ENCODE measurements around the gene BCO1.

Gene BCO1

DNA sequence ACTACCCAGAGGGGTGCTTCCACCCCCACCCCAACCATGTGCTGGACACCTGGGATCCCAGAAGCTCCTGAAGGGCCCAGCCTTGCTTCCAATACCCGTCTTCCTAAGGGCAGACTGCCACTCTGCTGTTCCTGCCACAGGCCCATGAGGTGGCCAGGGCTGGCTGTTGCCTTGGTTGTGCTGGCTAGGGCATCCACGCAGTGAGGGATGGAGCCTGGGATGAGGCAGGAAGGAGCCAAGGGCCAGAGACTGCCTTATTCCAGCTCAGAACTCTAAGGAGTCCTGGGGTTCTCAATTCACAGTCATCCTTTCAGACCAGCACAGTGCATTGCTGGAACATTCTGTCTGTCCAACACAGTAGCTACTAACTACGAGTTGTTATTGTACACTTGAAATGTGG is 37.8 kb downstream of the BCO1 start:
- no peak overlapping the region for H3K4me3 ChIP-seq (ENCODE audit: low read depth, low read length)
- TF ChIP-seq, protein P1, sequence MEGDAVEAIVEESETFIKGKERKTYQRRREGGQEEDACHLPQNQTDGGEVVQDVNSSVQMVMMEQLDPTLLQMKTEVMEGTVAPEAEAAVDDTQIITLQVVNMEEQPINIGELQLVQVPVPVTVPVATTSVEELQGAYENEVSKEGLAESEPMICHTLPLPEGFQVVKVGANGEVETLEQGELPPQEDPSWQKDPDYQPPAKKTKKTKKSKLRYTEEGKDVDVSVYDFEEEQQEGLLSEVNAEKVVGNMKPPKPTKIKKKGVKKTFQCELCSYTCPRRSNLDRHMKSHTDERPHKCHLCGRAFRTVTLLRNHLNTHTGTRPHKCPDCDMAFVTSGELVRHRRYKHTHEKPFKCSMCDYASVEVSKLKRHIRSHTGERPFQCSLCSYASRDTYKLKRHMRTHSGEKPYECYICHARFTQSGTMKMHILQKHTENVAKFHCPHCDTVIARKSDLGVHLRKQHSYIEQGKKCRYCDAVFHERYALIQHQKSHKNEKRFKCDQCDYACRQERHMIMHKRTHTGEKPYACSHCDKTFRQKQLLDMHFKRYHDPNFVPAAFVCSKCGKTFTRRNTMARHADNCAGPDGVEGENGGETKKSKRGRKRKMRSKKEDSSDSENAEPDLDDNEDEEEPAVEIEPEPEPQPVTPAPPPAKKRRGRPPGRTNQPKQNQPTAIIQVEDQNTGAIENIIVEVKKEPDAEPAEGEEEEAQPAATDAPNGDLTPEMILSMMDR (IDR thresholded peaks at IDR 0.05; ENCODE audit: low read depth, low read length), result no peak

DNA sequence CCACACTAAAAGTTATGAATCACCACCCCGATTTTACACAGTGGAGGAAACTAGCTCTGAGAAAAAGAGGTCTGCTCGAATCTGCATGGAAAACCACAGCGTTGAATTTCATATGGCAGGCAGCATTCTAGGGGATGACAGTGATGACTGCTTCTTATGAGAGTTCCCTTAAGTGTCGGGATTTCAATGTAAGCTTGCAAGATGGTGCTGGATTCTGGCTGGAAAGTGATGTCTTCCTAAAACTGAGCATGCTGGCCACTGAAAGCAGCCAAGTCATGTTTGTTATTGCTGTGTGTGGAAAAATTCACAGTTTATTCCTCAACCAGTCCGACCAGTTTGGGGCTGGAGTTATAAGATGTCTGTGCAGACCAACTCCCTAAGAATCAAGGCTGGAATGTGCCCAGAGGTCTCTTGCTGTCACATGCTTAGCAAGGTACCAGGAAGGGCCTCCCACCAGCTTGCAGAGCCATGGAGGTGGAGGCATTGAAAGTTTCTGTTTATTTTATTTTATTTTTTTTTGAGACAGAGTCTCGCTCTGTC is 39.1 kb downstream of the BCO1 start:
- H3K4me3 ChIP-seq (ENCODE audit: low read depth, low read length), result no peak overlapping the region
- TF ChIP-seq, protein P1 (IDR thresholded peaks at IDR 0.05; ENCODE audit: low read depth, low read length), result no peak

DNA sequence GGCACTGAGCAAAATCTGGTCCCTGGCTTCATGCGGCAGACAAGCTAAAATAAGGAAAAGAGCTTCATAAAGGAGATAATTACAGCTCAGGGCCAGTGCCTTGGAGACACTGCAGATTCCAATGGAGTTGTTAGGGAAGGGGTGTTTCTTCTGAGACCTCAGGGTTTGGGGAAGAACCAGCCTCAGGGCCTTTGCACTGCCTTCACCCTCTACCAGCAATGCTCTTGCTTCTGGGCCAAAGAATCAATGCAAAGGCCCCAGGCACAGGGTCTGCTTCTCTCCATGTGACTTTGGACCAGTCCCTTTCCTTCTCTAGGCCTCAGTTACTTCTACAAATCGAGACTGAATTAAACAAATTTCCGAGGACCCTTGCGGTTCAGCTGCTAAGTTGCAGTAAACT is 40.0 kb downstream of the BCO1 start:
- TF ChIP-seq, protein P1 (IDR thresholded peaks at IDR 0.05; ENCODE audit: low read depth, low read length), result no peak
- no peak overlapping the region for H3K4me3 ChIP-seq (ENCODE audit: low read depth, low read length)

DNA sequence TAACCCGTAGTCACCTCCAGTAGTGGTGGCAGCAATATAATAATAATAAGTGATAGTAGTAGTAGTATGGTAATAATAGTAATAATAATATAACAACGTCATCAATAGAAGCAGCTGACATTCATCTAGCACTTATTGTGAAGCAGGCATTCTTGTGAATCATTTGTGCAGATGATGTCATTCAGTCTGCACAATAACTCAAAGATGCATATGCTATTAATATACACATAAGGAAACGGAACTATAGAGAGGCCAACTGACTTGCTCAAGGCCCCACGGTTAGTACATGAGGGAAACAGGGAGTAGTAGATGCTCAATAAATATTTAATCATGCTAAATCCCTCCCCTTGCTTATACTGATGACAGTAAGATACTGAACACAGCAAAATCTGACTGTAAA is 40.9 kb downstream of the BCO1 start:
- no peak overlapping the region for H3K4me3 ChIP-seq (ENCODE audit: low read depth, low read length)
- TF ChIP-seq, protein P1 (IDR thresholded peaks at IDR 0.05; ENCODE audit: low read depth, low read length), result no peak

DNA sequence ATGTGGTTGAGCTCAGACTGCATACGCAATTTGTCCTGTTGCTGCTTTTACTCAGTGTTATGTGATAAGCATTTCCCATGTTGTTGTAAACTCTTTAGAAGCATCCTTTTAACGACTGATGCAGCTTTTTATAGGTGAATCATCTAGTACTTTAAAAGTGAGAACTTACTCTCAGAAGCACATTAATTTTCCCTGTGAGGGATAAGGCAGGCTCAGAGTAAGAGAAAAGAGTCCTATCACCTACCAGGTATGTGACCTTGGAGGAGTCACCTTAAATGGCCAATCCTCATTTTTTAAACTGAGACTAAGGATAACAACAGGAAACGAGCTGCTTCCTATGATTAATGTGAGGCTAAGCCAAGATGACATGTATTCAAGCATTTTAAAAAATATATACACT is 41.9 kb downstream of the BCO1 start:
- TF ChIP-seq, protein P1 (IDR thresholded peaks at IDR 0.05; ENCODE audit: low read depth, low read length), result no peak

DNA sequence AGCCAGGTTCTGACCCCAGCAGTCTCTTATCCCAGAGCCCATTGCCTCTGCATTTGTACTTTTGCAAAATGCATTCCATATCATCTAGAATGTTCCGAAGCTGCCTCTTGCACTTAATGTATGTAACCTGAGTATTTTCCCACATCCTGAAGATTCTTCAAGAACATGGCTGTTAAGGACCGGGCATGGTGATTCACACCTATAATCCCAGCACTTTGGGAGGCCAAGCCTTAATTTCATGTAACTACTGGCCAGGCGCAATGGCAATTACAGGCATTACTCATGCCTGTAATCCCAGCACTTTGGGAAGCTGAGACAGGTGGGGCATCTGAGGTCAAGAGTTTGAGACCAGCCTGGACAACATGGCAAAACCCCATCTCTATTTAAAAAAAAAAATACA is 44.6 kb downstream of the BCO1 start:
- no peak overlapping the region for H3K4me3 ChIP-seq (ENCODE audit: low read depth, low read length)
- TF ChIP-seq, protein P1 (IDR thresholded peaks at IDR 0.05; ENCODE audit: low read depth, low read length), result no peak

More for the DNA sequence above, 41.9 kb downstream of the BCO1 start:
- H3K4me3 ChIP-seq (ENCODE audit: low read depth, low read length), result no peak overlapping the region

DNA sequence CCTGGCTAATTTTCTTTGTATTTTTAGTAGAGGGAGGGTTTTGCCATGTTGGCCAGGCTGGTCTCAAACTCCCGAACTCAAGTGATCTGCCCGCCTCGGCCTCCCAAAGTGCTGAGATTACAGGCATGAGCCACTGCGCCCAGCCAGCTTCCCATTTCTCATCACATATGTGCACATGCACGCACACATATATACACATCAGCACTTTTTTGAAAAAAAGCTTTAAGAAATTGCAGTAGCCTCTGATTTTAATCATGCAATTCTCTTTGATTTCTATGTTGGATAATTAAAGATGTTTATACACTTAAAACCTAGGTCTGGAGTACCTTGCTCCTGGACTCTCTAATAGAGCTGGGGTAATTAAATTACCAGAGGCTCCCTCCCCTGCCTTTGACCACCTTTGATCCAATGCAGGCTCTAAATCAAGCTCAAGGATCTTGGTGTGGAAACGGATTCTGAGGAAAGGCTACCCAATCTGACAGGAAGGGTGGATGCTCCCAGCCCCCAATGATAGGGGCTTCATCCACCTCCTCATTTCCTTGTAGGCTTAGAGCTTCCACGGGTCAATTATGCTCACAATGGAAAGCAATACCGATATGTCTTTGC is 46.6 kb downstream of the BCO1 start:
- TF ChIP-seq, protein P1 (IDR thresholded peaks at IDR 0.05; ENCODE audit: low read depth, low read length), result no peak
- no peak overlapping the region for H3K4me3 ChIP-seq (ENCODE audit: low read depth, low read length)

Measured in WI38 (cell line).